ENCODE results near the gene HEATR5B.

GRCh38 chr2:37080689-37081088, 3.5 kb downstream of the HEATR5B start:
- TF ChIP-seq BHLHE40 (IDR thresholded peaks at IDR 0.05; ENCODE audit: borderline replicate concordance), result no peak
- TF ChIP-seq FOXK2 (IDR thresholded peaks at IDR 0.05), result no peak
- TF ChIP-seq PKNOX1 (IDR thresholded peaks at IDR 0.05), result no peak
- no peak for TF ChIP-seq TARDBP (IDR thresholded peaks at IDR 0.05)
- TF ChIP-seq SUZ12 (IDR thresholded peaks at IDR 0.05), result no peak
- no peak for TF ChIP-seq SP1 (IDR thresholded peaks at IDR 0.05)
- TF ChIP-seq FOXA1 (IDR thresholded peaks at IDR 0.05), result no peak
- TF ChIP-seq L3MBTL2 (conservative IDR thresholded peaks at IDR 0.05), result no peak
- no peak for TF ChIP-seq CTBP1 (IDR thresholded peaks at IDR 0.05; ENCODE audit: borderline replicate concordance)
- no peak for TF ChIP-seq HDGF (IDR thresholded peaks at IDR 0.05; ENCODE audit: borderline replicate concordance)
- no peak for TF ChIP-seq FOXM1 (IDR thresholded peaks at IDR 0.05; ENCODE audit: borderline replicate concordance)
